ENCODE measurements around the gene IQCC.

IQCC gene

DNA sequence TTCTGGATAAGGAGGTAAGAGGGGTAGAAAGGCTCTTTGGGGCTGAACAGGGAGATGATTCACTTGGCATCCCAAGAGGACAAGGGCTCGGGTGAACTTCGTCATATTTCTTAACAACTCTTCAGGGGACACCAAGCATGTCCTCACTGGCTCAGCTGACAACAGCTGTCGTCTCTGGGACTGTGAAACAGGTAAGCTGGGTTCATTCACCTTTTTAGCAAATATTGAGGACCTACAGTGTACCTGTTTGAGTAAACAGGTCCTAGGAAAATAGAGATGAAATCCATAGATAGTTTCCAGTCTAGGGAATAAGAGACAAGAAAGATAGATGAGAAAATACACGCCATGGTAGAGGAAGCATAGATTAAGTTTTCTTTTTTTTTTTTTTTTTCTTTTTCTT lies 18.8 kb downstream of the IQCC start:
- DNase-seq (ENCODE audit: low spot score): no peak

DNA sequence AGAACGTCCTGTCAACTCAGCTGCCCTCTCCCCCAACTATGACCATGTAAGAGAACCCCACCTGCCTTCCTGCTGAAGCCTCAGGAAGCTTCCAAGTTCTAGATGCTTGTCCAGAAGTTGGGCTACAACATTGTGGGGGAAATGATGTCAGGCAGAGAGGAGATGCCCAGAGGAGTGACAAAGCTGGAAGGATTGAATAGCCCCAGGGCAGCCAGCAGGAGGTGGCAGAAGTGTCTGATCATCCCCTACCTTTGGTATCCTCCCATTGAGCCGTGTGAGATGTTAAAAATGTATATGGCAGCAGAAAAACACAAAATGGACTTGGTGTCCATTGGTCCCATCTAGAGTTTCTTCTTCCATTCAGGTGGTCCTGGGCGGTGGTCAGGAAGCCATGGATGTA lies 23.3 kb downstream of the IQCC start:
- no peak for DNase-seq (ENCODE audit: low spot score)

DNA sequence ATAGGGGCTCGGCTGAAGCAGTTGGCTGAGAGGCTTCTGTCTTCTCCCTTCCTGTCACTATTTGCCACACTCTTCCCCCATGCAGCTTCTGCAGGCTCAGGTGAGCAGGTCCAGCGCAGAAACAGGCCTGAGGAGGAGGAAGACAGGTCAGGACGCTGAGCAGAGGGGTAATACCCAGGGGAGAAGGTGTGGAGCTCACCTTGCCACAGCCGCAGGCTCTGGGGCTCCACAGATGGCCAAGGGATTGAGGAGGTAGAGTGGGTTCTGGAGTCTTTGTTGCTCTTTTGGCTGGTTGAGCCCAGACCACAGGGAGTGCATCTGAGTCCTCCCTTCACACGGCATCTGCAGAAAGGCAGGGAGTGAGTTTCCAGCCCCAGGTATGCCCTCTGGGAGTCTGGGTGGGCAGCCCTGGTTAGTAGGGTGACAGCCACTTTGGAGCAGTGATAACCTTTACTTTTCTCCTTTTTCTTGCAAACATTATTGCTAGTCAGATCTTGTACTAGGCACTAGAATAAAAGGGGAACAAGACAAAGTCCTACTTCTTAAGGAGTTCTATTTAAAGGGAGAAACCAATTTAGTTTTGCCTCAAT lies 26.5 kb downstream of the IQCC start:
- no peak for DNase-seq (ENCODE audit: low spot score)

DNA sequence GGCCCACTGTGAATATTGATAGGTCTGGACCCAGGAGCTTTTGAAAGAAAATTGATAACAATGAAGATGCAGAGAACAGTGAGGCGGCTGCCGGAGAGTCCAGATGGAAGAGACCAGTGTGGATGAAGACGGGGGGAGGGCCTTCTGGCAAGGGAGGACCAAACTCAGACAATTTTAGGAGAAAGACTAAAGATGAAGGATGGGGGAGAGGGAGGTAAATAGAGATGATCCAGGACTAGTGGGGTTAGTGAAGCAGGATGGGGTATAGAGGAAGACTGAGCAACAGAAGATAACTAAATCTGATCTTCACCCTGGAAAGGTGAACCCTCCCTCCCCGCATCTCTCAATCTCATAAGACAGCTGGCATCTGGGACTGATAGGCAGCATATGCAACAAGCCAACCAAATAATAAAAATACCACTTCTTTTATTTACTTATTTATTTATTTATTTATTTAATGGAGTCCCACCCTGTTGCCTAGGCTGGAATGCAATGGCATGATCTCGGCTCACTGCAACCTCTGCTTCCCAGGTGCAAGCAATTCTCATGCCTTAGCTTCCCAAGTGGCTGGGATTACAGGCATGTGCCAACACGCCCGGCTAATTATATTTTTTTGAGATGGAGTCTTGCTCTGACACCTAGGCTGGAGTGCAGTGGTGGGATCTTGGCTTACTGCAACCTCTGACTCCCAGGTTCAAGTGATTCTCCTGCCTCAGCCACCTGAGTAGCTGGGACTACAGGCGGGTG lies 27.3 kb downstream of the IQCC start:
- DNase-seq (ENCODE audit: low spot score): no peak

DNA sequence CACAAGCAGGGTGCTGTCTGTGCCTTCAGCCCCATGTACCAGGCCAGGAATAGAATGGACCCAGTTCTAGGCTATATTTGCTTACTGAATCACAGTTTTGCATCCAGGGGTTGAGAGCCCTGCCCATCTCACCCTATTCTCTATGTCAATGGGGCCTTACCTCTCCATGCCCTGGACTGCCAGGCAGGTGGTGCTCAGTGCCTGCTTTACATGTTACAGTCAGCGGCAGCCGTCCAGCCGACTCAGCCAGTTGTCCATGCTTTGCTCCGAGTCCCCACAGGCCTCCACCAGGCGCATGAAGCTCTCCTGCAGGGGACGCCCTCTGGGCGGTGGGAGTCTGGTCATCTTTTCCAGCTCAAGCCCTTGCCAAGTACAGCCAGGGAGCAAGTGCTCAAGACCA lies 29.3 kb downstream of the IQCC start:
- DNase-seq (ENCODE audit: low spot score): no peak

DNA sequence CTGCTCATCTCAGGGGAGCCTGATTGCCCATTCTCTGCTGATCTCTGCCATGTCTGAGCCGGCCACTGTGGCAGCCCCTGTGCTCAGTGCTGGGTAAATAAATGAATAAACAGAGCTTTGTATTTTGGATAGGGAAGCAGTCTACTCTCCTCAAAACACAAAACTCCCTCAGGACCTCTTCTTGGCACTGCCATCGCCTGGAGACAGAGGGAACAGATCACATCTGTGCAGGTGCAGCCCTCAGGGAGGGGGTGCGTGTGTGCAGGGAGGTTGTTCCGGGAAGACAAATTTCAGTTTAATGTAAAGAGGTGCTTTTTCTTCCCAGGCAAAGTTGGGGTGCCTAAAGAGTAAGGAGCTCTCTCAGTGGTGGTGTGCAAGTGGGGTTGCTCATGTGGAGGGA lies 33.9 kb downstream of the IQCC start:
- DNase-seq (ENCODE audit: low spot score): no peak

DNA sequence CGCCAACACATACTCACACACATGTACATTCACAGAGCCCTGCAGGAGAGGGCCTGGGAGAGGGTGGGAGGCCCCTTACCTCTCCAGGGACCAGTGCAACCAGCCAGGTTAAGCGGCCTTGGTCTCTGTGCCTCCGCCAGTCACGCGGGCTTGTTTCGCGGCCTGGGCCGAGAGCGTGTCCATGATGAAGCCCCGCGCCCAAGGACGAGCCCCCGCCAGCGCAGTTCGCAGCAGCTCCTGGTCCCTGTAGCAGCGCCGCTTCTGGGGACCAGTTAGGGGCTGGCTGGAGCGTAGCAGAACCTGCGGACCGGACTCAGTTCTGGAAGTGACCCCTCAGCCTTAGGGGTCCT lies 34.3 kb downstream of the IQCC start:
- DNase-seq (ENCODE audit: low spot score): no peak

DNA sequence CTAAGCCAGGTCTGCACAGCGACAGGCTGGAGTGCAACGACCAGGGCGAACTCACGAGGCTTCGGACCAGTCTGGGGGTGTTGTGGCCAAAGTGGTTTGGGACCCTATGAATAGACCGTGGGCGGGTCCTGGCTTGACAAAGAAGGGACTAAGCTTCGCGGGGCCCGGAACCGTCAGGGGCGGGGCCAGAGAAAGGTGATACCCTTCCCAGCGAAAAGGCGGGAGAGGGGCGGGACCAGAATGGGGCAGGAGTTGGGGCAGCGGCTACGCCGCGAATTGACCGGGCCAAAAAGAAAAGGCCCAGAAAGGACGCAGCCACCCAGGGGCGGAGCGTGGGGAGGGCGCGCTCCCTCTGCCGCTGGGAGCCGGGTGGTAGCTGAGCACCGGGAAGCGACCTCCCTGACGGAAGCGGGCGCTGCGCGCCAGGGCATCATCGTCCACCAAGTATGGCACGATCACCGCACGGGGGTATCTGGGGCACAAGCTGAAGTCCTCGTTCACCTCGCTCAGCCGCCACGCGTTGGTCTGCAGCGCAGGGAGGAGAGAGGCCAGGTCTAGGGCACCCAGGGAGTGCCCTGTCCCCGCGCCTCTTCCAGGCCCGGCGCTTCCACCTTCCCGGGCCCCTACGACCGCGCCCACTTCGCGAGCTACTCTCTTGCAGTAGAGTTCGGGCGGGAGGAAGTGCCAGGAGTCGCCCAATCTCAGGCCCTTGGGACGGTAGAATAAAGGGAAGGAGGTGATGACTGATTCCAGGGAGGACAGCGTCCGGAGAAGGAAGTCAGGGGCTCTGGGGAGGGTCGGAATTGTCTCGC lies 34.9 kb downstream of the IQCC start:
- peak; percentile 61 for DNase-seq (ENCODE audit: low spot score)

DNA sequence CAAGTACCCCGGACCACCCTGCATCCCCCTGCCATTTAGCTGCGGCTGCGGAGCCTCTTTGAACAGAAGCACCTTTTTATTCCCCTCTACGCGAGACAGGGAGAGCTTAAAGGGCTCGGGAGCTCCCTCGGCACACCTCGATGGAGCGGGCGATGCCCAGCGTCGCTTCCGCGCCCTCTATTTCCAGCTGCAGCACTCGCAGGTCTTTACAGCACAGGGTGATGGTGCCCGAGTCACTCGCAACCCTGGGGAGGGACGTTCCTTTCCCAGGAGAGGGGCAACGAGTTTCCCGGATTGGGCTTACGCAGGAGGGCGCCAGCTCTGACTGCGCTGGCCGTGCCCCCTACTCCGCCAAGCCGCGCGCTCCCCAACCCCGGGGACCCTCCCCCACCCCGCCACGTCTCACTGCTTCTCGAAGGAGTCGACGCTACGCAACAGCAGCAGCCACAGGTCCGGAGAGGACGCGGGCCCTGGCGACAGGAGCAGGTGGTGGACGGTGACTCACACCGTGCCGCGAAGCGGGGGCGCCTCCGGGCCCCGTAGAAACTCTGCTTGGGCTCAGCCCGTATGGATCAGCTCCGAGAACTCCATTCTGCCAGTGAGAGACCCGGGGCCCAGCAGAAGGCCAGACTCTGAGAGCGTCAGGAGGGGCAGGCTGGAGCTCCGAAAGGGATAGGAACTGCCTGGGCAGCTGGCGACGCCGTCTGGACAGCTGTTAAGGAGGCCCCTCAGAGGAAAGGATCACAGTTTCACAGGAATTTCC lies 35.7 kb downstream of the IQCC start:
- peak; percentile 74 for DNase-seq (ENCODE audit: low spot score)

DNA sequence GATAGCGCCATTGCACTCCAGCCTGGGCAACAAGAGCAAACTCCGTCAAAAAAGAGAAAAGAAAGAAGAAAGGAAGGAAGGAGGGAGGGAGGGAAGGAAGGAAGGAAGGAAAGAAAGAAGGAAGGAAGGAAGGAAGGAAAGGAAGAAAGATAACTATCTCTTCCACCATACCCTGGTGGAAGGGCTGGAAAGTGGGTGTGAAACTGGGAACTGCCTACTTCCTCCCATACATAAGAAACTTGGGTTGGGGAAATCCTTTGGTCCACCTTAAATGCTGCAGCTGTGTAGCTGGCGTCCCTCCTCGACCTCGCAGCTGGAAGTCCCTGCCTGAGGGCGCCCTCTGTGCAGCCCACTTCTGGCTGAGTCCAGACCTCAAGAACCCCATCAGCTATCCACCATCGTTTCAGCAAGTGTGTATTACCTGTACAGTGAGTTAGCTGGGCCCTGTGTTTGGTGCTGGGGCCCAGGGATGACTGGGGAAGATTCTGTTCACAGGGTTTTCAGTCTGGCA lies 36.9 kb downstream of the IQCC start:
- peak; percentile 84 for DNase-seq (ENCODE audit: low spot score)

DNA sequence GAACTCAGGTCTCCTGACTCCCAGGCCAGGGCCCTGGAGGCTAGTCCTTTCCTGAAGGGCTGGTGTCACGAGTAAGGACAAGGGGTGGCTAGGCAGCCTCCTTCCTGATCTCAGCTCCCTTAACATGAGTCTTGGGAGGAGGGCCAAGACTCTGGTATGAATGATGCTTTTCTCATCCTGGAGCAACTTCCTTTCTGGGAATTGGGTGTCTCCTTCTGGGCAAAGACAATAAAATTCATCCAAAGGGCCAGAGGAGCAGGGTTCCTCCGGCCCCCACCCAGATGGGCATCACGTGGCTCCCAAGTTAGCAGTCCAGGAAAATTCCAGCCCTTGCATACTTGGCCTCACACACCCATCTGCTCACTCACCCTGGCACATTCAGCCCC lies 41.4 kb downstream of the IQCC start, which contains the start of gene FAM167B:
TSS of gene FAM167B (plus strand) at position 335 of the 386 bp plus-strand sequence. CDS start 200 bp downstream, outside the sequence.
- DNase-seq (ENCODE audit: low spot score): no peak

DNA sequence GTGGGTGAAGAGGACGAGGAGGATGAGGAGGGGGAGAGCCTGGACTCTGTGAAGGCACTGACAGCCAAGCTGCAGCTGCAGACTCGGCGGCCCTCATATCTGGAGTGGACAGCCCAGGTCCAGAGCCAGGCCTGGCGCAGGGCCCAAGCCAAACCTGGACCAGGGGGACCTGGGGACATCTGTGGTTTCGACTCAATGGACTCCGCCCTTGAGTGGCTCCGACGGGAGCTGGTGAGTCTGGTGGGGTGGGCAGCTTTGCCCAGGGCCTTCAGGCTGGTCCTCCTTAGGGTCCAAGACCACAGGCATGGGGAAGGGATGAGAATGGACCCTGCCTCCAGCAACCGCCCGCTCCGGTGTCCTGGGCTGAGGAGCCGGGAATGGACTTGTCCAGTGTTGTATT lies 42.0 kb downstream of the IQCC start:
- no peak for DNase-seq (ENCODE audit: low spot score)

DNA sequence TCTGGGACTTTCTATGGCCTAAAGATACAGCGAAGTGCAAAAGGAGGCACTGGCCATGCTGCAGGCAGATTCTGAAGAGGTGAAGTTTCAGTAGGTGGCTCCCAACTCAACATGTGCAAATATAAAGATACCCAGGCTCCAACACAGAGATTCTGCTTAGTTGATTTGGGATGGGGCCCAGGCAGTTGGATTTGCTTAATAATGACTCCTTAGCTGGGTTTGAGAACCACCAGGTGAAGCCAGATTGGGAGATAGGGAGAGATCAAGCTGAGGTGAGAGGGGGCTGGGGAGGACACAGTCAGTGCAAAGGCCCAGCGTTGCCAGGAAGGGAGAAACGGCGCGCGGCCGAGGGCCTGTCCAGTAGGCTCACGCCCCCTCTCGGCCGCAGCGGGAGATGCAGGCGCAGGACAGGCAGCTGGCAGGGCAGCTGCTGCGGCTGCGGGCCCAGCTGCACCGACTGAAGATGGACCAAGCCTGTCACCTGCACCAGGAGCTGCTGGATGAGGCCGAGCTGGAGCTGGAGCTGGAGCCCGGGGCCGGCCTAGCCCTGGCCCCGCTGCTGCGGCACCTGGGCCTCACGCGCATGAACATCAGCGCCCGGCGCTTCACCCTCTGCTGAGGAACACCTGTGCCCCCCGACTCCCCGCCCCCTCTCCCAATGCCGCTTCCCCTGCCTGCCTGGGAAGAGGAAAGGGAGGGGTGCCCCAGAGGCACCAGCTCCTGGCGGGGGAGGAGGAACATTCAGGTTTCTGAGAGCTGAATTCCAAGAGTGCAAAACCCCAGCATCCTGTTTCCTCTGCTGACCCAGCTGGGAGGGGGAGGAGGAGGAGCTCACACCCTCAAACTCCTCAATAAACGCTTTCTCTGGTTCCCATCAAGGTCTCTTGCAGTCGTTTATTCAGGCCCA lies 42.8 kb downstream of the IQCC start:
- peak; percentile 52 for DNase-seq (ENCODE audit: low spot score)

DNA sequence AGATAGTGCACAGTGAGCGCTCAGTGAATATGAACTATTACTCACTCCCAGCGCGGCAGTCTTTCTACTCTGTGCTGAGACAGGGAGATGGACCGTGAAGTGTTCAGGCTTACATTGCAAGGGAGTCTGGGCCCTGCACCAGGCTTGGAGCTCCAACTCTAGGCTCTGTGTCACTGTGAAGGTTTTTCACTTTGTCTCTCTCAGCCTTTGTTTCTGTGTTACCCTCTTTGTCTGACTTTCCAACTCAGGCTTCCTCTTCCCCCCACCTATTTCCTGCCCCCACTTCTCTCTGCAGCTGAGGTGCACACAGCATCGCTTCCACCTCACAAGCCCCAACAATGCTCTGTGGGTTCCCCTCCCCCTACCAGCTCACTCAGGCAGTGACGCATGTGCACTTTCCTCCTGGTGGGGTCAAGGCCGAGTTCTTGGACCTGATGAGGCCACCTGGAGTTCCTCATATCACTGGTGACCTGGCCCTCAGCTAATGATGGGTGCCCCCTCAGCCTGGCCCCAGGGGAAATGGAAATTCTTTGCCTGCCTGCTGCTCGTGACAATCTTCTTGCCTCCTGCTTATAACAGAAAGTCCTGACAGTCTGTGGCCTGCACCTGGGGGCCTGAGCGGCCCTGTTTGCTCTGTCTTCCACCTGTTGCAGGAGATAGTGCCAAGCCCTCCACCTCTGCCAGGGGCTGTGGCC lies 44.5 kb downstream of the IQCC start:
- no peak for DNase-seq (ENCODE audit: low spot score)

DNA sequence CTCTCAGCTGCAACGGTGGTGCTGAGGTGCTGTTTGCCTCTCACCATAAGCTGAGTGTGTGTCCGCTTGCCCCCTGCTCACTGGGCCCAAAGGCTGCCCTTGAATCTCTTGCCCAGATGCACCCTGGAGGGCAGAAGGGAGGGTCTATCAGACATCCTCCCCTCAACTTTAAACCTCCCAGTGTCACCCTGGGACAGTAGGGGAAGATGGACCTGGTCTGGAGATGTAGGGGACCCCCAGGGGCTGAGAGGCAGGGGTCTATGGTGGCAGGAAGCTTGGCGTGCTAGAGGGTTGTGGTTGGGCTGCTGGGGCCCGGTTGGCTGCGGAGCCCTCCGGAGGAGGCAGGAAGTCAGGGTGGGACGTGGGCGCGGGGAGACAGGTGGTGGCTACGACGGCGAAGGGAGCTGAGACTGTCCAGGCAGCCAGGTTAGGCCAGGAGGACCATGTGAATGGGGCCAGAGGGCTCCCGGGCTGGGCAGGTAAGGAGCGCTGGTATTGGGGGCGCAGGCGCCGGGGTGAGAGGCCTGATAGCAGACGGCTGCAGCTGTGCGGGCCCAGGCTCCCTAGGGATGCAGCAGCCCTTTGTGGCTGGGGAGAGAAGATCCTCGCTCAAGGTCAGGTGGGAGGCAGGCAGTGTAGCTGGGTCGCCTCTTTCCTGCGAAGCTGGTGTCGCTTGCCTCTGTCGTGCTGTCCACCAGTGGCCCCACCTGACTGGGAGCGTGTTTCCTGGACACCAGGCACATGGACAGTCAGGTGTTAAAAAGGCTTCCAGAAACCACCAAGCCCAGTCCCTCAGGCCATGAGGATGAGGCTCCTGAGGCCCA lies 45.6 kb downstream of the IQCC start, which contains the start of gene LCK:
TSS of gene LCK (plus strand) at position 373 of the 824 bp plus-strand sequence. CDS start 23,065 bp downstream, outside the sequence.
- no peak for DNase-seq (ENCODE audit: low spot score)

DNA sequence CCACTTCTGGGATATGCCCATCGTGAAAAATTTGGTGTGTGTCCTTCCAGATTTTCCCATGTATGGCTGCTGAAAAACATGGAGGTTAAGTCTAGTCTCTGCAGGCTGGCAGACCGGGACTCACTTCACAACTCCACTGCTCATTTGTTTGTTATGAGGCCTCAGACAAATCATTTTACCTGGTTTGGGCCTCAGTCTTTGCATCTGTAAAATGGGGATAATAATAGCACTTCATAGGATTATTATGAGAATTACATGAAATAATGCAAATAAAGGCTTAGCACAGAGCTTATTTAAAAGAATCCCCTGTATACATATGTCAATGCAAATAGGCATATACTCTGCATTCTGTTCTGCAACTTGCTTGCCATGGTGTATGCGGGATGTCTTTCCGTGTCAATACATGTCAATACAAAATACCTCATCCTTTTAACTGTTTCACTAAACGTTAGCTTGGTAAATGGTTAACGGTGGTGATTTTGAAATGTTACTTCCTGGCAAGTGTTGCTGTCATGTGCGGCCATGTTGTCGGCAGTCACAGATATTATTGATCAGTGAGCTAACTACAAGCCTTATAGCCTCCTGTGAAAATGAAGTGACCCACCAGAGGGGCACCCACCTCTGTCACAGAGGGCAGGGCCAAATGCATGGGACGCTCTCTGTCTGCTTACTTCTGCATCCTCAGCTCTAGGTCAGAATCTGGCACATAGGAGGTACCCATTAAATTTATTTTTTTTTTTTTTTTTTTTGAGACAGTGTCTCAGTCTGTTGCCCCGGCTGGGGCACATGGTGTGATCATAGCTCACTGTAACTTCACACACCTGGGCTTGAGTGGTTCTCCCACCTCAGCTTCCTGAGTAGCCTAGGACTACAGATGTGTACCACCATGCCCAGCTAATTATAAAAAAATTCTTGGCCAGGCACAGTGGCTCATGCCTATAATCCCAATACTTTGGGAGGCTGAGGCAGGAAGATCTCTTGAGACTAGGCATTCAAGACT lies 49.9 kb downstream of the IQCC start:
- DNase-seq (ENCODE audit: low spot score): no peak

DNA sequence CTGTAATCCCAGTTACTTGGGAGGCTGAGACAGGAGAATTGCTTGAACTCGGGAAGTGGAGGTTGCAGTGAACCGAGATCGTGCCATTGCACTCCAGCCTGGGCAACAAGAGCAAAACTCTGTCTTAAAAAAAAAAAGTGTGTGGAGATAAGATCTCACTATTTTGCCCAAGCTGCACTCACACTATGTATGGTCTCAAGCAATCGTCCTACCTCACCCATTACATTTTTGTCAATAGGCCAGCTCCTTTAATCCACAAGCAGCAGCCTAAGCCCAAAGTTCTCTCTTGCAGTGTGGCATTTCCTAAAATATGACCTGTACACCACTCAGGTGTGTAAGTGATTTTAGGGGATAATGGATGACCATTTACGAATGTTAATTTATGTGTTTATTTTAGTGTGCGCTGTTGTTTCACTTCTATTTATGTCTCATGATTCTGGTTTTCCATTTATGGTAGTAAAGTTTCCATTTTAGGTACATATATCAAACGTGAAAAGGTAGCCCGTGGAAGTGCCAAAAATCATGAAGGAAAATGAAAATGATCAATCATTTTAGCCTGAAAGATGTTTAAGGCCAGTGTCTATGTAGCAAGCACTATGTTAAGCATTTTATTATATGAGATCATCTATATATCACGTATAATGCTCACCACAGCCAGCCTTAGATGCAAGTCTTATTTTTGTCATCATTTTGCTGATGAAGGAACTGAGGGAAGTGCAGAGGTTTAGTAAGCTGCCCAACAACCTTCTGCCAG lies 51.2 kb downstream of the IQCC start:
- no peak for DNase-seq (ENCODE audit: low spot score)

DNA sequence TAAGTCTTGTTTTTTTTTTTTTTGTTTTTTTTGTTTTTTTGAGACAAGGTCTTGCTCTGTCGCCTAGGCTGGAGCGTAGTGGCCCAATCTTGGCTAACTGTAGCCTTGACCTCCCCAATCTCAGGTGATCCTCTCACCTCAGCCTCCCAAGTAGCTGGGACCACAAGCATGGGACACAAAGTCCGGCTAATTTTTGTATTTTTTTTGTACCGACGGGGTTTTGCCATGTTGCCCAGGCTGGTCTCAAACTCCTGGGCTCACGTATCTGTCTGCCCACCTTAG lies 51.7 kb downstream of the IQCC start:
- no peak for DNase-seq (ENCODE audit: low spot score)

Measured in Ammon's horn (tissue), 1 donor.